ENCODE data around the gene CNEP1R1. TPM values are rescaled to one million over a fixed set of nuclear protein-coding genes. Genes with fewer than 3 reads are reported as not detected.

Gene CNEP1R1
- total and polyA plus RNA-seq, 10 of the 15 experiments (the other 5 are each of a cell fraction or from before 2014, with no cell fraction given) = 11.5 to 29.2 (median 15.6) TPM

- no peak for TF ChIP-seq HSF1 (IDR thresholded peaks at IDR 0.05; ENCODE audit: low read depth, low read length)
- no peak for TF ChIP-seq ZNF622 (IDR thresholded peaks at IDR 0.05)
- TF ChIP-seq ETV6 (conservative IDR thresholded peaks at IDR 0.05 in 1 of 2, IDR thresholded peaks at IDR 0.05 in 1 of 2; ENCODE audit: borderline replicate concordance in 1 of 2, low read depth in 1 of 2) = no peak
- TF ChIP-seq ZNF24 (IDR thresholded peaks at IDR 0.05) = no peak
- TF ChIP-seq SMC3 (IDR thresholded peaks at IDR 0.05; ENCODE audit: borderline replicate concordance, low read length) = peak; percentile 64; the same call in 1 of the 2 replicates
- no peak for TF ChIP-seq TCF12 (IDR thresholded peaks at IDR 0.05; ENCODE audit: low read depth, low read length)
- no peak for TF ChIP-seq RFX5 (IDR thresholded peaks at IDR 0.05; ENCODE audit: low read depth, low read length)
- 0 out of 2 replicates have a peak, but pooled peaks have one; percentile 12 for TF ChIP-seq YY1 (IDR thresholded peaks at IDR 0.05; ENCODE audit: low read depth, low read length)
- TF ChIP-seq POLR2AphosphoS5 (IDR thresholded peaks at IDR 0.05; ENCODE audit: low read length) = no peak
Measured at GRCh38 chr16:50067290-50067853, 42.3 kb downstream of the CNEP1R1 start (continued).

- no peaks in the 10 kb centered on the region for H4K20me1 ChIP-seq (ENCODE audit: control insufficient read depth, insufficient read depth)
- ATAC-seq = no peak
- ChIA-PET RAD21 (ENCODE audit: unreplicated experiment) (interaction anchor here (0.8 to 11.5 kb wide), 12 partner anchors 9 to 738 kb away, joined by 3 to 309 read pairs (median 4); partner anchors contain the start of genes CNEP1R1 and TENT4B), SMC1A (ENCODE audit: uncharacterized antibody, unreplicated experiment) (interaction anchor here (0.9 to 8.5 kb wide), 23 partner anchors 10 to 610 kb away, joined by 3 to 263 read pairs (median 5); partner anchors contain the start of gene CNEP1R1), CTCF (interaction anchor here (0.9 to 11.8 kb wide), 18 partner anchors 14 to 287 kb away, joined by 3 to 422 read pairs (median 10); partner anchors contain the start of gene CNEP1R1), POLR2A (interaction anchor here (0.8 to 3.6 kb wide), 3 partner anchors 43 to 143 kb away, joined by 4 to 26 read pairs (median 5); partner anchors contain the start of gene CNEP1R1)
- 77% methylated on average over 4 of the region's 4 CpGs for WGBS (ENCODE audit: insufficient coverage, insufficient replicate concordance, low lambda C conversion rate, missing lambda C conversion rate)
- in situ Hi-C loops (cut with MboI) = loop anchor here (5.0 kb wide), 1 partner anchor 139 kb away; no protein-coding TSS in a partner anchor
- peaks cover 22% of the 10 kb centered on the region for H3K4me1 ChIP-seq (ENCODE audit: control insufficient read depth, insufficient read depth, low read length)
- no peak overlapping the region for H2AFZ ChIP-seq (ENCODE audit: control insufficient read depth, low read depth, low read length)
- H3K4me2 ChIP-seq (ENCODE audit: control insufficient read depth, insufficient read depth) = peak overlapping the region; percentile 100
- H3K27me3 ChIP-seq (replicated peaks in 1 of 2; ENCODE audit: control insufficient read depth in 2 of 2, insufficient read depth in 2 of 2, low read length in 1 of 2) = no peaks in the 10 kb centered on the region
- FAIRE-seq = peak; percentile 41
- peaks cover 5 to 8% of the 10 kb centered on the region in 2 experiments; a peak in 2 of 4 replicates for H3K36me3 ChIP-seq (ENCODE audit: control insufficient read depth in 2 of 2, insufficient read depth in 2 of 2, low read length in 1 of 2)
- 0 out of 2 replicates have a peak overlapping the region, but pooled peaks have one; percentile 42 for H3K4me3 ChIP-seq
- peak overlapping the region; percentile 20; the same call in 1 of the 2 replicates for H3K9ac ChIP-seq (ENCODE audit: control insufficient read depth, insufficient read depth, low read length)
- no peak for DNase-seq (ENCODE audit: low read depth, low spot score)
- H3K27ac ChIP-seq (ENCODE audit: control insufficient read depth, insufficient read depth) = peak overlapping the region; percentile 19; the same call in 1 of the 2 replicates
- intact Hi-C loops (cut with micrococcal nuclease; ENCODE audit: unreplicated experiment) = loop anchor here (5.0 kb wide), 1 partner anchor 299 kb away; the partner anchor contains the start of gene BRD7
- BruUV-seq (replicated peaks) = no TSS peak
- peaks cover 33% of the 10 kb centered on the region for H3K79me2 ChIP-seq (ENCODE audit: control insufficient read depth, insufficient read depth, low read length)
- H3K9me3 ChIP-seq (replicated peaks; ENCODE audit: control insufficient read depth, insufficient read depth, low read length) = no peaks in the 10 kb centered on the region
- TF ChIP-seq CEBPZ (IDR thresholded peaks at IDR 0.05; ENCODE audit: low read depth, low read length) (no peak), CHD1 (IDR thresholded peaks at IDR 0.05; ENCODE audit: low read depth, low read length) (no peak), EP300 (IDR thresholded peaks at IDR 0.05; ENCODE audit: borderline replicate concordance in 1 of 2, control insufficient read depth in 1 of 2, low read depth in 2 of 2, low read length in 2 of 2) (no peak), IKZF2 (IDR thresholded peaks at IDR 0.05) (no peak), NBN (IDR thresholded peaks at IDR 0.05) (no peak), CTCF (IDR thresholded peaks at IDR 0.05 in 2 of 3, conservative IDR thresholded peaks at IDR 0.05 in 1 of 3; ENCODE audit: control insufficient read depth in 2 of 3, extremely low read depth in 1 of 3, insufficient read depth in 1 of 3, low read depth in 3 of 3, low read length in 3 of 3) (no peak)
Measured at GRCh38 chr16:50068550-50068949, 43.5 kb downstream of the CNEP1R1 start.
